Right cardiac atrium (tissue), 5 donors: ENCODE results near the gene SPATA2. TPM values are rescaled to one million over a fixed set of nuclear protein-coding genes. Genes with fewer than 3 reads are reported as not detected.

Experiments
- polyA plus RNA-seq: library from polyadenylated mRNA; stranded (reverse); fragments of 200-250 nt; gene quantifications from one replicate; pipeline ENCODE4 v1.2.3, GENCODE V29; 2013
- total RNA-seq, 4 donors: library from RNA; stranded (reverse); fragmentation: NEBNext Ultra II Directional; extraction: Animal tissue kit (Norgen Biotek cat#: 25700); gene quantifications; one replicate each; pipeline ENCODE4 v1.2.1, GENCODE V29; 2021
- donor health status: healthy with polysubstance abuse.
- donor health status: DM: no; HTN: yes; CAD: no.
- donor health status: DM: no; HTN: no; CAD: no.
- donor health status: DM: no; HTN: yes; CAD: no; lungs with severe emphysema.
- donor health status: DM: yes; HTN: yes; CAD: no.

SPATA2 gene
- total and polyA plus RNA-seq, 5 donors = 5.5 to 8.2 (median 6.6) TPM

Other genes with a start within 250 kb of the SPATA2 start
- gene B4GALT5, start 201.7 kb downstream of the SPATA2 start, total RNA-seq = 10 to 100 TPM; 22.6 to 33.6 (median 23.7) TPM
- 13.8 TPM for gene B4GALT5, start 201.7 kb downstream of the SPATA2 start, polyA plus RNA-seq
- 1 to 10 TPM; 6.9 to 7.3 (median 7.3) TPM for gene SLC9A8, start 102.7 kb downstream of the SPATA2 start, total RNA-seq
- 6.0 TPM for gene SLC9A8, start 102.7 kb downstream of the SPATA2 start, polyA plus RNA-seq
- gene RNF114, start 20.9 kb upstream of the SPATA2 start, total RNA-seq = 10 to 100 TPM; 44.0 to 50.0 (median 47.1) TPM
- gene RNF114, start 20.9 kb upstream of the SPATA2 start, polyA plus RNA-seq = 42.8 TPM
- 1 to 10 TPM; 2.9 to 6.0 (median 3.4) TPM for gene SNAI1, start 67.5 kb upstream of the SPATA2 start, total RNA-seq
- gene SNAI1, start 67.5 kb upstream of the SPATA2 start, polyA plus RNA-seq = 8.4 TPM
- gene UBE2V1, start 197.6 kb upstream of the SPATA2 start, total RNA-seq = 100 to 1,000 TPM in 1 of 4 donors, 10 to 100 TPM in 3; 86.8 to 120 (median 91.9) TPM
- 86.0 TPM for gene UBE2V1, start 197.6 kb upstream of the SPATA2 start, polyA plus RNA-seq
- gene PEDS1, start 238.2 kb upstream of the SPATA2 start, total RNA-seq = 10 to 100 TPM; 19.3 to 25.2 (median 21.6) TPM
- 26.8 TPM for gene PEDS1, start 238.2 kb upstream of the SPATA2 start, polyA plus RNA-seq